Suprapubic skin (tissue), 4 donors: ENCODE results near the gene HENMT1. TPM values are rescaled to one million over a fixed set of nuclear protein-coding genes. Genes with fewer than 3 reads are reported as not detected.

ENCODE experiments used
- DNase-seq, 2 donors: peaks; one replicate each; pipeline ENCODE4 v3.0.0-alpha.2; 2019; ENCODE audit warnings: low spot score in 2 of 2
- H3K27ac ChIP-seq: fragments of 200-600 bp; sonication (generic); one replicate; pipeline ENCODE4 v1.5.1; 2019
- H3K27me3 ChIP-seq: fragments of 200-600 bp; sonication (generic); one replicate; pipeline ENCODE4 v1.5.1; 2019
- H3K36me3 ChIP-seq: fragments of 200-600 bp; sonication (generic); one replicate; pipeline ENCODE4 v1.5.1; 2019
- H3K4me1 ChIP-seq: fragments of 200-600 bp; sonication (generic); one replicate; pipeline ENCODE4 v1.5.1; 2019
- H3K4me3 ChIP-seq: fragments of 200-600 bp; sonication (generic); one replicate; pipeline ENCODE4 v1.5.1; 2019; ENCODE audit warnings: mild to moderate bottlenecking
- H3K9me3 ChIP-seq: fragments of 200-600 bp; sonication (generic); one replicate; pipeline ENCODE4 v1.5.1; 2019
- CTCF ChIP-seq, 2 donors: fragments of 200-600 bp in 1 of 2; fragments of 450-650 bp in 1 of 2; sonication (generic) in 1 of 2; IDR thresholded peaks; one replicate each; pipeline ENCODE4 v1.5.1; 2016 to 2019; ENCODE audit warnings: antibody characterized with exemption in 2 of 2, mild to moderate bottlenecking in 1 of 2, moderate library complexity in 1 of 2
- EP300 ChIP-seq: sonication (generic); formaldehyde crosslinking; IDR thresholded peaks from one replicate; pipeline ENCODE4 v1.6.1; 2017; ENCODE audit warnings: antibody characterized with exemption
- POLR2A ChIP-seq, 2 donors: fragments of 450-650 bp; IDR thresholded peaks; one replicate each; pipeline ENCODE4 v1.6.1; 2017; ENCODE audit warnings: antibody characterized with exemption in 2 of 2, mild to moderate bottlenecking in 2 of 2, moderate library complexity in 2 of 2
- POLR2AphosphoS5 ChIP-seq, 3 donors: sonication (generic); formaldehyde crosslinking; IDR thresholded peaks; one replicate each; pipeline ENCODE4 v1.6.1; 2017; ENCODE audit warnings: antibody characterized with exemption in 3 of 3
- WGBS: methylation state at CpG from one replicate; pipeline ENCODE4 v1.1.5; 2018; 5-methylcytosine and 5-hydroxymethylcytosine counted together
- total RNA-seq, 4 donors: library from RNA; depleted of rRNA; stranded (reverse); fragments of >200 nt; gene quantifications; one replicate each; pipeline ENCODE4 v1.1.0, GENCODE V29; 2016

Gene HENMT1
- total RNA-seq, 4 donors from 2014 or later = 1.8 to 4.6 (median 2.4) TPM

GRCh38 chr1:108657356-108658080, 3.4 kb downstream of the HENMT1 start:
- no peaks in the 10 kb centered on the region for H3K36me3 ChIP-seq
- H3K4me3 ChIP-seq = no peak overlapping the region
- H3K4me1 ChIP-seq = peaks cover 8% of the 10 kb centered on the region
- no peak for DNase-seq
- no peaks in the 10 kb centered on the region for H3K9me3 ChIP-seq
- TF ChIP-seq EP300 = no peak
- TF ChIP-seq POLR2A (IDR thresholded peaks at IDR 0.05) = no peak
- no peak for TF ChIP-seq CTCF (IDR thresholded peaks at IDR 0.05)
- no peak for TF ChIP-seq POLR2AphosphoS5 (IDR thresholded peaks at IDR 0.05)
- WGBS = 91% methylated on average over 5 of the region's 5 CpGs
- H3K27ac ChIP-seq = no peak overlapping the region
- H3K27me3 ChIP-seq = no peaks in the 10 kb centered on the region

GRCh38 chr1:108653431-108654105, 7.3 kb downstream of the HENMT1 start:
- no peak for DNase-seq
- Histone ChIP-seq H3K27ac (no peak overlapping the region), H3K9me3 (no peaks in the 10 kb centered on the region), H3K4me3 (no peak overlapping the region), H3K27me3 (no peaks in the 10 kb centered on the region), H3K4me1 (no peaks in the 10 kb centered on the region), H3K36me3 (no peaks in the 10 kb centered on the region)
- 57% methylated on average over 2 of the region's 2 CpGs for WGBS
- TF ChIP-seq POLR2A (IDR thresholded peaks at IDR 0.05) (no peak), CTCF (IDR thresholded peaks at IDR 0.05) (no peak), EP300 (no peak), POLR2AphosphoS5 (IDR thresholded peaks at IDR 0.05) (no peak)

- TF ChIP-seq POLR2AphosphoS5 (IDR thresholded peaks at IDR 0.05) (peak in 1 of 3 donors; percentile 32), CTCF (IDR thresholded peaks at IDR 0.05) (no peak)
- Histone ChIP-seq H3K4me1 (peaks cover 8% of the 10 kb centered on the region), H3K27ac (peak overlapping the region; percentile 75), H3K4me3 (no peak overlapping the region), H3K36me3 (no peaks in the 10 kb centered on the region), H3K9me3 (no peaks in the 10 kb centered on the region), H3K27me3 (no peaks in the 10 kb centered on the region)
- peak; percentile 81 to 89 for DNase-seq
- WGBS = 82% methylated on average over 11 of the region's 11 CpGs
Observed at GRCh38 chr1:108646648-108647269, 14.1 kb downstream of the HENMT1 start.

GRCh38 chr1:108646265-108646647, 14.6 kb downstream of the HENMT1 start:
- Histone ChIP-seq H3K4me3 (no peak overlapping the region), H3K36me3 (no peaks in the 10 kb centered on the region), H3K9me3 (no peaks in the 10 kb centered on the region), H3K4me1 (peaks cover 8% of the 10 kb centered on the region), H3K27ac (peak overlapping the region; percentile 75), H3K27me3 (no peaks in the 10 kb centered on the region)
- no peak for TF ChIP-seq POLR2AphosphoS5 (IDR thresholded peaks at IDR 0.05)
- no peak for TF ChIP-seq POLR2A (IDR thresholded peaks at IDR 0.05)
- no peak for TF ChIP-seq EP300
- no peak for TF ChIP-seq CTCF (IDR thresholded peaks at IDR 0.05)
- no peak for DNase-seq
- WGBS = 95% methylated on average over 4 of the region's 4 CpGs

- H3K4me1 ChIP-seq = peaks cover 8% of the 10 kb centered on the region
- no peak overlapping the region for H3K4me3 ChIP-seq
- no peaks in the 10 kb centered on the region for H3K27me3 ChIP-seq
- H3K36me3 ChIP-seq = no peaks in the 10 kb centered on the region
- no peaks in the 10 kb centered on the region for H3K9me3 ChIP-seq
- DNase-seq = no peak
- H3K27ac ChIP-seq = peak overlapping the region; percentile 75
- 79% methylated on average over 9 of the region's 9 CpGs for whole genome bisulfite sequencing
- TF ChIP-seq POLR2AphosphoS5 (IDR thresholded peaks at IDR 0.05) (no peak), EP300 (no peak), POLR2A (IDR thresholded peaks at IDR 0.05) (no peak), CTCF (IDR thresholded peaks at IDR 0.05) (no peak)
Observed at GRCh38 chr1:108645564-108646184, 15.2 kb downstream of the HENMT1 start.
